ENCODE results near the gene PRKN.

The PRKN gene

GRCh38 chr6:161376367-161376766, 1351.2 kb downstream of the PRKN start:
- TF ChIP-seq CTCF (IDR thresholded peaks at IDR 0.05; ENCODE audit: low read depth, low read length) = no peak
- no peak overlapping the region for H3K4me3 ChIP-seq (ENCODE audit: low read depth, low read length)

DNA sequence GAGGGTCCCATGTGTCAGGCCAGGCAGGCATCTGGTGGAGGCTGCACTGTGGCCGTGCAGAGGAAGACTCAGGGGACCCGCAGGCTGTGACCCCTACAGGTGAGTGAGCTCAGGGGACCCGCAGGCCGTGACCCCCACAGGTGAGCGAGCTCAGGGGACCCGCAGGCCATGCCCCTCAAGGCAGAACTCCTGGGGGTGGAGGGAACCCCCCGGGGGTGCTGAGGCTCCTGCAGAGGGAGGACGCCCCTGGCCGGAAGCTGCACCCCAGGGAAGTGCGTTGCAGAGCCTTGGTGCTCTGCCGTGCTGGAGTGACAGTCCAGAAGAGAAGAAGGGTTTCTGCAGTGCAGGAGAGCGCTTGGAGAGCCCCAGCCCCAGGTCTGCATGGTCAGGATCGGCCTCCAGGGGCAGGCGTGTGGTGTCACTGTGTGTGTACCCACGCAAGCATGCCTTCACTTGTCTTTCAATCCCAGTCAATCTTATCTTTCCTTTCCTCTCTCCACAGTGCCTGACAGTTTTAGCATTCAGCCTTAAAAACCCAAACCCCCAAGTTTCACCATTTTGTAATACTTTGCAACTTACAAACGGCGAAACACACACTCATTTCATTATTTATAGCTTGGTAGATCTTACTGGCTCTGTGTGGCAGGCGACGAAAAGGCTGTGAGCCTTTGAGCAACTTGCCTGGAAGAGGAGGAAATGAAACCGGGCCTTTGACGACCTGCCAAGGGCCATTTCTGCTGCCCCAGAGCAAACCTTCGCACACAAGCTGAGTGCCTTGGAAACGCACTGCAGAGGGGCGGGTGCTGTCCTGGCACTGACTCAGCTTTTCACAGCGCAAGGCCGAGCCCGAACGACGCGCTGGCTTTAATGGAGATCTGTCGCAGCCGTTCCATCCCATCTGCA, 1352.3 kb downstream of the PRKN start:
- no peak overlapping the region for H3K4me3 ChIP-seq (ENCODE audit: low read depth, low read length)
- no peak for TF ChIP-seq CTCF (IDR thresholded peaks at IDR 0.05; ENCODE audit: low read depth, low read length)

- no peak overlapping the region for H3K4me3 ChIP-seq (ENCODE audit: low read depth, low read length)
- TF ChIP-seq CTCF (IDR thresholded peaks at IDR 0.05; ENCODE audit: low read depth, low read length) = peak; percentile 99
Measured at GRCh38 chr6:161373905-161374451, 1353.6 kb downstream of the PRKN start.

GRCh38 chr6:161372422-161372793, 1355.2 kb downstream of the PRKN start:
- no peak overlapping the region for H3K4me3 ChIP-seq (ENCODE audit: low read depth, low read length)

GRCh38 chr6:161370880-161371279, 1356.7 kb downstream of the PRKN start:
- H3K4me3 ChIP-seq (ENCODE audit: low read depth, low read length) = no peak overlapping the region
- TF ChIP-seq CTCF (IDR thresholded peaks at IDR 0.05; ENCODE audit: low read depth, low read length) = peak; percentile 80

More at GRCh38 chr6:161372422-161372793, 1355.2 kb downstream of the PRKN start:
- TF ChIP-seq CTCF (IDR thresholded peaks at IDR 0.05; ENCODE audit: low read depth, low read length) = no peak

GRCh38 chr6:161369339-161369738, 1358.2 kb downstream of the PRKN start:
- no peak for TF ChIP-seq CTCF (IDR thresholded peaks at IDR 0.05; ENCODE audit: low read depth, low read length)
- no peak overlapping the region for H3K4me3 ChIP-seq (ENCODE audit: low read depth, low read length)

DNA sequence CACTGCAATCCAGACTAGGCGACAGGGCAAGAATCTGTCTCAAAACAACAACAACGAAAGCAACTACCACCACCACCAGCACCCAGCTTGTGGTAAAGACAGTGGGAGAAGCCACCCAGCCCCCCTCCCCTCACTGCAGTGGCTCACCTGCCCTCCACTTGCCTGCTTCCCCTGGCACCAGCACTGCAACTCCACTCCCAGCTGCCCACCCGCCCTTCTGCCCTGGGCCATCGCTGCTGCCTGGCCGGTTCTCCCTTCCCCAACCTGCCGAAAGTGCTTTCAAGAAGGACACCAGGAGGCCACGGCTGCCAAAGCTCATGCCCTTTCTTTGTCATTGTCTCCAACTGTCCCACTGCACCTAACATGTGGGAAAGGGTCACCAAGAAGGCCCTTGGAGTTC, 1359.1 kb downstream of the PRKN start:
- no peak overlapping the region for H3K4me3 ChIP-seq (ENCODE audit: low read depth, low read length)
- TF ChIP-seq CTCF (IDR thresholded peaks at IDR 0.05; ENCODE audit: low read depth, low read length) = no peak

Measured in WI38 (cell line).